Muscle of back (tissue), 10 donors: ENCODE measurements around the gene TST. TPM values are rescaled to one million over a fixed set of nuclear protein-coding genes. Genes with fewer than 3 reads are reported as not detected.

Experiments
- polyA plus RNA-seq, 10 donors: library from polyadenylated mRNA; unstranded; fragments of 120-200 nt; gene quantifications; one replicate each; pipeline ENCODE4 v1.2.1, GENCODE V29; 2013; ENCODE audit not compliant: insufficient read length in 10 of 10

The TST gene
- polyA plus RNA-seq, 10 donors, result 11.3 to 18.4 (median 15.3) TPM

Other genes starting within 250 kb of the TST start
- gene IFT27, start 243.3 kb downstream of the TST start, polyA plus RNA-seq, result 10 to 100 TPM; 19.2 to 31.2 (median 25.1) TPM
- 10 to 100 TPM in 4 of 10 donors, 1 to 10 TPM in 6; 5.4 to 14.3 (median 9.1) TPM for gene PVALB, start 202.4 kb downstream of the TST start, polyA plus RNA-seq
- 1 to 10 TPM; 2.9 to 6.8 (median 3.9) TPM for gene NCF4, start 158.4 kb downstream of the TST start, polyA plus RNA-seq
- gene CSF2RB, start 105.8 kb downstream of the TST start, polyA plus RNA-seq, result 1 to 10 TPM; 1.7 to 3.5 (median 2.4) TPM
- 10 to 100 TPM; 30.9 to 53.0 (median 42.7) TPM for gene MPST, start 295 bp upstream of the TST start, polyA plus RNA-seq
- gene KCTD17, start 32.3 kb upstream of the TST start, polyA plus RNA-seq, result 10 to 100 TPM; 11.2 to 23.3 (median 16.5) TPM
- gene TMPRSS6, start 90.3 kb upstream of the TST start, polyA plus RNA-seq, result under 1 TPM in 7 of 10 donors, not detected in 3; 0.07 to 0.17 (median 0.12) TPM
- gene IL2RB, start 130.5 kb upstream of the TST start, polyA plus RNA-seq, result 1 to 10 TPM in 7 of 10 donors, under 1 TPM in 3; 0.71 to 3.6 (median 1.7) TPM
- gene C1QTNF6, start 168.8 kb upstream of the TST start, polyA plus RNA-seq, result 10 to 100 TPM; 14.3 to 23.4 (median 18.9) TPM
- under 1 TPM in 4 of 10 donors, not detected in 6; 0.09 to 0.15 (median 0.13) TPM for gene SSTR3, start 193.0 kb upstream of the TST start, polyA plus RNA-seq
- gene RAC2, start 224.8 kb upstream of the TST start, polyA plus RNA-seq, result 10 to 100 TPM in 2 of 10 donors, 1 to 10 TPM in 8; 4.5 to 26.8 (median 6.9) TPM